HEK293 (cell line): ENCODE data around the gene MAP7.
A peak's percentile ranks its signal among the peaks of the same experiment; 100 is the strongest.

Experiments
- CTCF ChIA-PET: fragments of 350-600 bp; formaldehyde crosslinking; extraction: SDS; loops from one replicate; lab custom pipeline; 2021; ENCODE audit warnings: antibody characterized with exemption; lab: Yijun Ruan, JAX
- POLR2A ChIA-PET: fragments of 300-600 bp; formaldehyde crosslinking; extraction: SDS; loops from one replicate; lab custom pipeline; 2020; ENCODE audit warnings: antibody characterized with exemption, inconsistent platforms; lab: Yijun Ruan, JAX
- H3K27ac ChIP-seq: fragments of 200-500 bp; sonication (Bioruptor generic); 2 replicates; pipeline ENCODE4 v1.5.1; 2014; ENCODE audit warnings: low read depth, low read length, control low read depth, inconsistent platforms; ENCODE audit errors: extremely low read depth
- H3K36me3 ChIP-seq, 2 experiments: fragments of 200-500 bp in 1 of 2; sonication (Bioruptor generic) in 1 of 2; 1 replicate in 1 of 2; 2 replicates in 1 of 2; pipeline ENCODE4 v1.5.1; 2014 to 2017; ENCODE audit warnings: inconsistent platforms in 2 of 2, low read length in 2 of 2; ENCODE audit not compliant: control insufficient read depth in 2 of 2, insufficient read depth in 1 of 2
- H3K4me1 ChIP-seq: fragments of 200-500 bp; sonication (Bioruptor generic); 2 replicates; pipeline ENCODE4 v1.5.1; 2014; ENCODE audit warnings: mild to moderate bottlenecking, low read length, inconsistent platforms; ENCODE audit not compliant: control insufficient read depth, insufficient read depth
- H3K4me3 ChIP-seq: 2 replicates; pipeline ENCODE4 v1.5.1; 2011; ENCODE audit warnings: low read depth, mild to moderate bottlenecking, control low read depth, low read length, moderate library complexity
- H3K9me3 ChIP-seq: fragments of 200-500 bp; sonication (Bioruptor generic); 2 replicates; pipeline ENCODE4 v1.5.1; 2014; ENCODE audit warnings: low read depth, low read length, inconsistent platforms; ENCODE audit not compliant: control insufficient read depth, insufficient read depth
- GLIS2 ChIP-seq: fragments of 450-650 bp; formaldehyde crosslinking; IDR thresholded peaks from 2 replicates; pipeline ENCODE4 v1.5.1; 2016; ENCODE audit warnings: missing biosample characterization, missing genetic modification characterization
- RBAK ChIP-seq: fragments of 450-650 bp; formaldehyde crosslinking; IDR thresholded peaks from 2 replicates; pipeline ENCODE4 v1.5.1; 2016; ENCODE audit warnings: missing biosample characterization, missing genetic modification characterization
- ZBTB20 ChIP-seq: fragments of 450-650 bp; formaldehyde crosslinking; IDR thresholded peaks from 2 replicates; pipeline ENCODE4 v1.5.1; 2016; ENCODE audit warnings: missing biosample characterization, missing genetic modification characterization
- ZEB2 ChIP-seq: fragments of 450-650 bp; formaldehyde crosslinking; IDR thresholded peaks from 2 replicates; pipeline ENCODE4 v1.5.1; 2016; ENCODE audit warnings: missing biosample characterization, missing genetic modification characterization
- ZNF140 ChIP-seq: fragments of 450-650 bp; formaldehyde crosslinking; IDR thresholded peaks from 2 replicates; pipeline ENCODE4 v1.5.1; 2016; ENCODE audit warnings: missing biosample characterization, missing genetic modification characterization
- ZNF23 ChIP-seq: fragments of 450-650 bp; formaldehyde crosslinking; IDR thresholded peaks from 2 replicates; pipeline ENCODE4 v1.5.1; 2016; ENCODE audit warnings: missing biosample characterization, missing genetic modification characterization, borderline replicate concordance
- ZNF24 ChIP-seq: fragments of 450-650 bp; formaldehyde crosslinking; IDR thresholded peaks from 2 replicates; pipeline ENCODE4 v1.5.1; 2016; ENCODE audit warnings: missing biosample characterization, missing genetic modification characterization
- ZNF335 ChIP-seq: fragments of 450-650 bp; formaldehyde crosslinking; conservative IDR thresholded peaks from 2 replicates; pipeline ENCODE4 v1.5.1; 2016; ENCODE audit warnings: missing biosample characterization, missing genetic modification characterization
- ZNF544 ChIP-seq: fragments of 450-650 bp; formaldehyde crosslinking; IDR thresholded peaks from 2 replicates; pipeline ENCODE4 v1.5.0; 2017; ENCODE audit warnings: missing biosample characterization, missing genetic modification characterization
- ZNF555 ChIP-seq: fragments of 450-650 bp; formaldehyde crosslinking; conservative IDR thresholded peaks from 2 replicates; pipeline ENCODE4 v1.5.1; 2017; ENCODE audit warnings: missing biosample characterization, mild to moderate bottlenecking, missing genetic modification characterization, inconsistent platforms
- ZNF623 ChIP-seq: fragments of 450-650 bp; formaldehyde crosslinking; IDR thresholded peaks from 2 replicates; pipeline ENCODE4 v1.5.1; 2016; ENCODE audit warnings: missing biosample characterization, missing genetic modification characterization
- ZNF76 ChIP-seq: fragments of 450-650 bp; formaldehyde crosslinking; IDR thresholded peaks from 2 replicates; pipeline ENCODE4; 2016; ENCODE audit warnings: low read depth, missing biosample characterization, missing genetic modification characterization, borderline replicate concordance
- TF ChIP-seq, protein P1 (sequence below): fragments of 450-650 bp; formaldehyde crosslinking; IDR thresholded peaks from 2 replicates; pipeline ENCODE4 v1.5.1; 2016; ENCODE audit warnings: missing biosample characterization, missing genetic modification characterization, borderline replicate concordance
- TF ChIP-seq, protein P2 (sequence below): fragments of 450-650 bp; formaldehyde crosslinking; IDR thresholded peaks from 2 replicates; pipeline ENCODE4 v1.5.1; 2016; ENCODE audit warnings: missing biosample characterization, missing genetic modification characterization

Gene MAP7

DNA sequence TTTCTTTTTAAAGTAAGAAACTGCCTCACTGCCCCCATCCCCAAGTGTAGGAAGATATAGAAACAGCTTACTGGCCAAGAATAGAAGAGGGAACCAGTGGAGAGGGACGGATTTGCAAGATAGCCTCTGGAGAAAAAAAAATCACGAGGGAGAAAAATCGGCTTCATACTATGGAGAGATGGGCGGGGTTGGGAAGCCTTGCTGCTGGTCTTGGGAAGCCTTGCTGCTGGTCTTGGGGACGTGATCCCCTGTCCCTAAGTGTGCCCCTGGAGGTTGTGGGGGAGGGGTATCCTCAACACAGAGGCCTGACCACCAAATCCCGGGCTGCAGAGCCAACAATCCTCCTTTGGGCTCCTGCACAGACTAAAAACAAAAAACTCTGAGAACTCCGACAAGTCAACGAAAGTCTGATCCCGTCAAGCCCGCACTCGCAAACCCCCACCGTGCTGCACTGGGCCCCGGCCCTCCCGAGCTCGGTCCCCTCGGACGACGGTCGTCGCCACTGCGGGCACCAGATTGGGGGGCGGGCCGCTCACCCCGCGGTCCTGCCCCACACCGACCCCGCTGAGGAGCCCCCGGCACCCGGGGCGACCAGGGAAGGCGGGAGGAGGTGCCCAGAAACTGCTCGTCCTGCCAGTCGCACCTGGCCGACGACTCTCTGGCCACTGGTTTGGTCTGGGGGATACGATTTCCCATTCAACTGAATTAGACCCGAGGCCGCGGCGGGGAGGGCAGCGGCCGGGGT lies 750 bp downstream of the MAP7 start (continued):
- TF ChIP-seq ZNF544 (tag by site-specific recombination) = no peak
- TF ChIP-seq, protein P1, sequence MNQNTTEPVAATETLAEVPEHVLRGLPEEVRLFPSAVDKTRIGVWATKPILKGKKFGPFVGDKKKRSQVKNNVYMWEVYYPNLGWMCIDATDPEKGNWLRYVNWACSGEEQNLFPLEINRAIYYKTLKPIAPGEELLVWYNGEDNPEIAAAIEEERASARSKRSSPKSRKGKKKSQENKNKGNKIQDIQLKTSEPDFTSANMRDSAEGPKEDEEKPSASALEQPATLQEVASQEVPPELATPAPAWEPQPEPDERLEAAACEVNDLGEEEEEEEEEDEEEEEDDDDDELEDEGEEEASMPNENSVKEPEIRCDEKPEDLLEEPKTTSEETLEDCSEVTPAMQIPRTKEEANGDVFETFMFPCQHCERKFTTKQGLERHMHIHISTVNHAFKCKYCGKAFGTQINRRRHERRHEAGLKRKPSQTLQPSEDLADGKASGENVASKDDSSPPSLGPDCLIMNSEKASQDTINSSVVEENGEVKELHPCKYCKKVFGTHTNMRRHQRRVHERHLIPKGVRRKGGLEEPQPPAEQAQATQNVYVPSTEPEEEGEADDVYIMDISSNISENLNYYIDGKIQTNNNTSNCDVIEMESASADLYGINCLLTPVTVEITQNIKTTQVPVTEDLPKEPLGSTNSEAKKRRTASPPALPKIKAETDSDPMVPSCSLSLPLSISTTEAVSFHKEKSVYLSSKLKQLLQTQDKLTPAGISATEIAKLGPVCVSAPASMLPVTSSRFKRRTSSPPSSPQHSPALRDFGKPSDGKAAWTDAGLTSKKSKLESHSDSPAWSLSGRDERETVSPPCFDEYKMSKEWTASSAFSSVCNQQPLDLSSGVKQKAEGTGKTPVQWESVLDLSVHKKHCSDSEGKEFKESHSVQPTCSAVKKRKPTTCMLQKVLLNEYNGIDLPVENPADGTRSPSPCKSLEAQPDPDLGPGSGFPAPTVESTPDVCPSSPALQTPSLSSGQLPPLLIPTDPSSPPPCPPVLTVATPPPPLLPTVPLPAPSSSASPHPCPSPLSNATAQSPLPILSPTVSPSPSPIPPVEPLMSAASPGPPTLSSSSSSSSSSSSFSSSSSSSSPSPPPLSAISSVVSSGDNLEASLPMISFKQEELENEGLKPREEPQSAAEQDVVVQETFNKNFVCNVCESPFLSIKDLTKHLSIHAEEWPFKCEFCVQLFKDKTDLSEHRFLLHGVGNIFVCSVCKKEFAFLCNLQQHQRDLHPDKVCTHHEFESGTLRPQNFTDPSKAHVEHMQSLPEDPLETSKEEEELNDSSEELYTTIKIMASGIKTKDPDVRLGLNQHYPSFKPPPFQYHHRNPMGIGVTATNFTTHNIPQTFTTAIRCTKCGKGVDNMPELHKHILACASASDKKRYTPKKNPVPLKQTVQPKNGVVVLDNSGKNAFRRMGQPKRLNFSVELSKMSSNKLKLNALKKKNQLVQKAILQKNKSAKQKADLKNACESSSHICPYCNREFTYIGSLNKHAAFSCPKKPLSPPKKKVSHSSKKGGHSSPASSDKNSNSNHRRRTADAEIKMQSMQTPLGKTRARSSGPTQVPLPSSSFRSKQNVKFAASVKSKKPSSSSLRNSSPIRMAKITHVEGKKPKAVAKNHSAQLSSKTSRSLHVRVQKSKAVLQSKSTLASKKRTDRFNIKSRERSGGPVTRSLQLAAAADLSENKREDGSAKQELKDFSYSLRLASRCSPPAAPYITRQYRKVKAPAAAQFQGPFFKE (tag by site-specific recombination) = no peak
- peak; percentile 78 for TF ChIP-seq GLIS2 (tag by site-specific recombination)
- TF ChIP-seq ZNF76 = no peak
- TF ChIP-seq, protein P2, sequence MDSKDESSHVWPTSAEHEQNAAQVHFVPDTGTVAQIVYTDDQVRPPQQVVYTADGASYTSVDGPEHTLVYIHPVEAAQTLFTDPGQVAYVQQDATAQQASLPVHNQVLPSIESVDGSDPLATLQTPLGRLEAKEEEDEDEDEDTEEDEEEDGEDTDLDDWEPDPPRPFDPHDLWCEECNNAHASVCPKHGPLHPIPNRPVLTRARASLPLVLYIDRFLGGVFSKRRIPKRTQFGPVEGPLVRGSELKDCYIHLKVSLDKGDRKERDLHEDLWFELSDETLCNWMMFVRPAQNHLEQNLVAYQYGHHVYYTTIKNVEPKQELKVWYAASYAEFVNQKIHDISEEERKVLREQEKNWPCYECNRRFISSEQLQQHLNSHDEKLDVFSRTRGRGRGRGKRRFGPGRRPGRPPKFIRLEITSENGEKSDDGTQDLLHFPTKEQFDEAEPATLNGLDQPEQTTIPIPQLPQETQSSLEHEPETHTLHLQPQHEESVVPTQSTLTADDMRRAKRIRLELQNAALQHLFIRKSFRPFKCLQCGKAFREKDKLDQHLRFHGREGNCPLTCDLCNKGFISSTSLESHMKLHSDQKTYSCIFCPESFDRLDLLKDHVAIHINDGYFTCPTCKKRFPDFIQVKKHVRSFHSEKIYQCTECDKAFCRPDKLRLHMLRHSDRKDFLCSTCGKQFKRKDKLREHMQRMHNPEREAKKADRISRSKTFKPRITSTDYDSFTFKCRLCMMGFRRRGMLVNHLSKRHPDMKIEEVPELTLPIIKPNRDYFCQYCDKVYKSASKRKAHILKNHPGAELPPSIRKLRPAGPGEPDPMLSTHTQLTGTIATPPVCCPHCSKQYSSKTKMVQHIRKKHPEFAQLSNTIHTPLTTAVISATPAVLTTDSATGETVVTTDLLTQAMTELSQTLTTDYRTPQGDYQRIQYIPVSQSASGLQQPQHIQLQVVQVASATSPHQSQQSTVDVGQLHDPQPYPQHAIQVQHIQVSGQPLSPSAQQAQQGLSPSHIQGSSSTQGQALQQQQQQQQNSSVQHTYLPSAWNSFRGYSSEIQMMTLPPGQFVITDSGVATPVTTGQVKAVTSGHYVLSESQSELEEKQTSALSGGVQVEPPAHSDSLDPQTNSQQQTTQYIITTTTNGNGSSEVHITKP (tag by site-specific recombination) = no peak
- no peak for TF ChIP-seq ZNF140
- TF ChIP-seq ZNF23 = no peak
- no peak for TF ChIP-seq ZNF623 (tag by site-specific recombination)

DNA sequence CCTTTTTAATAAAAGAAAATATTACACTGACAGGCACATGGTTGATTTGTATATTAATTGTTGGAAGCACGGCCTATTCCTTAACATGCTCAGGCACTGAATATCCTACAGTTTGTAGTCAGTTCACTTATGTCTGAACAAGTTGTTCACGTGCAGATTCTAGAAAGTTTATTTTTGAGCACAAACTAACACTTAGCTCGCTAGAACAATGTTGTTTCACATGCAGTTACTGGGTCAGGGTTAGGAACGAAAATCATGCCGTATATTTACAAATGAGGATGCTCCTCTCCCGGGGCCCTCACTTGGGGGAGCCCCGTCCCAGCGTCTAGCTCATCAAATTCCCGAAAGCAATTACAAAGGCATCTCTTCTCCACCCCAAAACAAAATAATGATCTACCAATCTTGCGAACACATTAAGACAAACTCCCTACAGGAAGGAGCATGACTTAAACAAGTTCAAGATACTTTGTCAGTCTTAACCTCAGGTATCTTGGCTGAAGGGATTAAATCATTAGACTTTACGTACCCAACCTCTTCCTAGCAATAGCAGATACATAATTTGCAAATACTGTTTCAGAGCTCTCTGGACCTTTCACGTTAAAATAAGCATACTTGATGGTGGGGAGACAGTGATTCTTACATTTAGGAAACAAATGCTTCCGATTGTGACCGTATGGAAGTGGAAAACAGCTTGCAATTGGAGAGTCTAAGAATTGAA lies 1.5 kb downstream of the MAP7 start:
- ChIA-PET POLR2A (interaction anchor here (0.5 to 1.6 kb wide), 4 partner anchors 9 to 319 kb away, joined by 3 to 8 read pairs (median 4); partner anchors contain the start of genes BCLAF1 and MTFR2), CTCF (interaction anchor here (0.6 to 2.8 kb wide), 14 partner anchors 8 to 998 kb away, joined by 3 to 11 read pairs (median 4); partner anchors contain the start of gene MAP3K5)
- TF ChIP-seq ZNF24 (tag by site-specific recombination) (no peak), ZNF555 (tag by site-specific recombination) (no peak), ZNF335 (tag by site-specific recombination) (peak; percentile 10; the same call in 1 of the 2 replicates), ZEB2 (tag by site-specific recombination) (no peak; the same call in 1 of the 2 replicates), ZBTB20 (tag by site-specific recombination) (peak; percentile 93), RBAK (no peak)
- H3K36me3 ChIP-seq = no peaks in the 10 kb centered on the region; a peak in 1 of 3 replicates
- no peak overlapping the region for H3K27ac ChIP-seq
- peaks cover 10% of the 10 kb centered on the region for H3K4me1 ChIP-seq
- H3K4me3 ChIP-seq = peak overlapping the region; percentile 90
- no peaks in the 10 kb centered on the region for H3K9me3 ChIP-seq
